Peyer's patch (tissue), 4 donors: ENCODE results near the gene PPRC1.

ENCODE experiments used
- CTCF ChIP-seq, 6 experiments: fragments of 450-650 bp in 4 of 6; fragments of 200-600 bp in 2 of 6; sonication (generic) in 1 of 6; IDR thresholded peaks; one replicate each; pipeline ENCODE4 v1.5.1; 2017 to 2019; ENCODE audit warnings: antibody characterized with exemption in 6 of 6, mild to moderate bottlenecking in 3 of 6, moderate library complexity in 1 of 6
- POLR2A ChIP-seq, 2 donors: fragments of 450-650 bp; IDR thresholded peaks; one replicate each; pipeline ENCODE4 v1.5.1; 2017; ENCODE audit warnings: antibody characterized with exemption in 2 of 2, mild to moderate bottlenecking in 2 of 2, moderate library complexity in 2 of 2

- TF ChIP-seq CTCF (IDR thresholded peaks at IDR 0.05) (no peak), POLR2A (IDR thresholded peaks at IDR 0.05) (no peak)
Observed at GRCh38 chr10:102135956-102136526, 3.2 kb downstream of the PPRC1 start.
